Measurements from ENCODE around the gene CUX1.
"Not testable (repeated sequence)": the region's sequence is repeated elsewhere in the genome, so short reads cannot be mapped to it uniquely, and the experiment has no call there.

Gene CUX1

DNA sequence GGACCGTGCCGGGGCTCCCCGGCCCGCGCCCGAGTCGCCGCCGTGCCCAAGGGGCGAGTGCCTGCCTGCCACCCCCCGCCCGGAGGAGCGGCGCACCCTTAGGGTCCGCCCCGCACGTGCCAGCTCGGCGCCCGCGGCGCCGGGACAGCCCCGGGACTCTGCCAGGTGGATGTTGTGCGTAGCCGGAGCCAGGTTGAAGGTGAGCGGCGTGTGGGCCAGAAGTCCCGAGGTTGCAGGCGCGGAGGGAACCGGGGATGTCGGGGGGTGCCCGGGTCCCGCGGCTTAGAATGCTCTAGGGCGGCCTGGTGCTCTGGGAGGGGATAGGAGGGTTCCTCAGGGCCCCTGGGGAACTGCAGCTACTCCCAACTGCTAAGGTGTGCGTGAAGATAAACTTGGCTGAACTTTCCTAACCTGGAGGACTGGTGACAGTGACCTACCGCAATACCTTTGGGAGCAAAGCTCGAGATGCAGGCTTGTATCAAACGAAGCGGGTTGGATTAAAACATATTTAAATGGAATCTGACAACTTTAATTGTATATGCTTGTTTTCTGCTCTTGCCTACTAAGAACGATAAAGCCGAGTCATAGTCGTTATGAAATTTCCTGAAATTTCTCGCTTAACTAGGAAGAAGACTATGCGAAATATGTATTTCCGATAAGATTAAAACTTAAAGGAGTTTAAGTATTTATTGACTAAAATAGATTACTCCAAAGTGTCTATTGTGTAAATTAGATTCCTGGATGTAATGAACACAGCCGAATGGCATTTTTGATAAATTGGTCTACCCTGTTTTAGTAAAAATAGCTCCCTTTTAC is at the start of gene CUX1:
TSS of gene CUX1 (plus strand) at position 156 of the 816 bp plus-strand sequence. CDS start at position 170, 14 bp downstream.
- DNase-seq, result no peak

DNA sequence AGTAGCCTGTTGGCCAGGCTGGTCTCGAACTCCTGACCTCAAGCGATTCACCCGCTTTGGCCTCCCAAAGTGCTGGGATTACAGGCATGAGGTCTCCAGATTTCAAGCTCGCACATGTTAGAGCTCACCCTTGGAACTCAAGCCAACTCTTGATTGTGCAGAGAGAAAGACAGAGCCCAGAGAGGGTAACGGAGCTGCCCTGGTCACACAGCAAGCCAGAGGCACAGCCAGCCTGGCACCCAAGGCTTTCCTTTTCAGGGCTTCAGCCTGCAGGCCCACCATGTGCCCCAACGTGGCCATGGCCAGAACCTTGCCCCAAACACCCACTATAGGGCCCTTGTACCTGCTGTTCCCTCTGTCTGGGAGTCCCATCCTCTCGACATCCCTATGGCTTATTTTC is 49.1 kb upstream of the CUX1 start:
- DNase-seq, result no peak

GRCh38 chr7:101770466-101770865 is 47.0 kb upstream of the CUX1 start:
- no peak for DNase-seq

GRCh38 chr7:101772508-101773211 is 44.8 kb upstream of the CUX1 start:
- no peak for DNase-seq

- DNase-seq, result no peak
Observed at GRCh38 chr7:101775181-101775580, 42.2 kb upstream of the CUX1 start.

- no peak for DNase-seq
Observed at GRCh38 chr7:101778026-101778580, 39.3 kb upstream of the CUX1 start.

DNA sequence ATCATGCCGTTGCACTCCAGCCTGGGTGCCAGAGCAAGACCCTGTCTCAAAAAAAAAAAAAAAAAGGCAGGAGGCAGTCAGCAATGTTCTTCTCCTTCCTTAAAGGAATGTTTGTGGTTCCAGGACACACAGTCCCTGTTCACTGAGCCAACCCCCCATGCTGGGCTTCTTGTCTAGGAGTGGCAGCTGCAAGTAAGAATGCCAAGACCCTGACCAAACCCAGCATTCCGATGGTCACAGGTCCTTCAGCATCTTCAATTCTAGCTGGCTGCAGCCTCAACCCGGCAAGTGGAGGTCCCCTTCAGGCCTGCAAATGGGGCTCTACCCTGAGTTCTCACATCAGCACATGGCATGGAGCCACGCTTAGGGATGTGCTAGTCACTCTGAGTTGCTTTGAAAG is 38.2 kb upstream of the CUX1 start:
- DNase-seq, result no peak

- no peak for DNase-seq
Observed at GRCh38 chr7:101780281-101780680, 37.1 kb upstream of the CUX1 start.

- DNase-seq, result no peak
Observed at GRCh38 chr7:101781439-101781838, 36.0 kb upstream of the CUX1 start.

- DNase-seq, result no peak
Observed at GRCh38 chr7:101782476-101782875, 35.0 kb upstream of the CUX1 start.

DNA sequence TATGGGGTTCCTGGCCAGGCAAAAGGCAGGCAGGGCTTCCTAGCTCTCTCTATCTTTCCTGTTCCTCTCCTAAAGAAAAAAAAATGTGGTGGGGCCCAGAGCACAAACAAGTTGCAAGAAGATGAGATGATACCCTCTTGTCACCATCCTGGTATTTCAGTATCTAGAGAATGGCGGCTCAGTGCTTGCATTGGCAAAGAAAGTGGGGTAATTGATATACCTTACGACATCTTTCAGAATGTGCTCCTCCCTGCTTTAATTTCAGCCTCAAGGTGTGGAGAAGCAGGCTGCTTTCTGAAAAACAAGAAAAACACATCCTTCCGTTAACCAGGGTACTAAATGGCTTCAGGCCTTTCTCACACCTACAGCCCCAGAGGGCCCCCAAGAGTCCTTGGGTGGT is 34.5 kb upstream of the CUX1 start:
- no peak for DNase-seq

DNA sequence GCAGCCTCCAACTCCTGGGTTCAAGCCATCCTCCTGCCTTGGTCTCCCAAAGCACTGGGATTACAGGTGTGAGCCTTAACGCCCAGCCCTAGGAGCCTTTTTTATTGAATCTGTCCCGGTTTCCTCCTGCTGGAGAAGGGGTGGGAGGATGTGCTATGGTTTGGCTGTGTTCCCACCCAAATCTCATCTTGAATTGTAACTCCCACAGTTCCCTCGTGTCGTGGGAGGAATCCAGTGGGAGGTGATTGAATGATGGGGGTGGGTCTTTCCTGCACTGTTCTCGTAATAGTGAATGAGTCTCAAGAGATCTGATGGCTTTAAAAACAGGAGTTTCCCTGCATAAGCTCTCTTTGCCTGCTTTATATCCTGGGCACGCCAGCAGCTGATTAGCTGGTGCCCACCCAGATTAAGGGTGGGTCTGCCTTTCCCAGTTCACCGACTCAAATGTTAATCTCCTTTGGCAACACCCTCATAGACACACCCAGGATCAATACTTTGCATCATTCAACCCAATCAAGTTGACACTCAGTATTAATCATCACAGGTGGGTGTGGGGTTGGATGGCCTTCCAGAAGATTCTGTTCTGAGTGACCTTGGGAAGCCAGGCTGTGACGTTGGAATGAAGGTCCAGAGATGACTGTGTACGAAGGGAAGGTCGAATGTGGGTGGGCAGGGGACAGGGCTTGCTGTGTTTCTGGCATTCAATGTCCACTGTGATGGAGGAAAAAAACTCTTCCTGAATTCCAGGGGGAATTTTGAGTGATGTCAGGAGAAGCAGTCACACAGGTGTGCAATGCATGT is 33.8 kb upstream of the CUX1 start:
- no peak for DNase-seq

DNA sequence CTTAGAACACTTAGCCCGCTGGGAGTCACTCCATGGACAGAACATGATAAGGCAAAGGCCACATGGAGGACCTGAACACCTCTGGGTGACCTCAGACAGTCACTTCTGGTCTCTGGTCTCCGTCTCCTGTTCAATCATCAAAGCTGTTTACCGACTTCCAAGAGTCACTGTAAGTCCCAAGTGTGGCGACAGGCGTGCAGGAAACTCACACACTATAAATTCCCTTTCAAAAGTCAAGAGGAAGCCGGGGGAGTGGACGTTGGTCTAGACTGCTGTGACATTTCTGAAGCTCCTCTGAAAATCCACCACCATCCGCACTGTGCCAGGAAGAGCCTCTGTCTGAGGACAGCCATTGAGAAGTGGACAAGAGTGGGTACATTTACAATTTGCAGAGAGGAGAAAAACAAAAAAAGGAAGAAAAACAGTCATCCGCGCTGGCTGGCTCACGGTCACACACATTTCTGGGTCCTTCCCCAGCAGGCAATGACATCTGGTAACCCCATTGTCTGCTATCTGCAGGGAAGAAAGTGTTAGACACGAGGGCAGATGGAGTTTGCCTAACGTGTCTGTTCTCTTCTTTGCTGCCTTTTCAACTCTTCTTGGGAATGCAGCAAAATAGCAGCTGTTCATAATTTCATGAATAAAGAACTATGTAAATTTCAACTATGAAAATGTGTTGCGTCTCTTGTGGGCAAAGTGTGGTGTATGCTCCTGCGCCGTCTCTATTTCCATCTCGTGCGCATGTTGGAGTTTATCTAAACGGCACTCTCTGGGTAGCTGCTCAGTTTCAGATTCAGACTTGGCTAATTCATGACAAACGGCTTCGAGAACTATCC is 32.9 kb upstream of the CUX1 start:
- no peak for DNase-seq

DNA sequence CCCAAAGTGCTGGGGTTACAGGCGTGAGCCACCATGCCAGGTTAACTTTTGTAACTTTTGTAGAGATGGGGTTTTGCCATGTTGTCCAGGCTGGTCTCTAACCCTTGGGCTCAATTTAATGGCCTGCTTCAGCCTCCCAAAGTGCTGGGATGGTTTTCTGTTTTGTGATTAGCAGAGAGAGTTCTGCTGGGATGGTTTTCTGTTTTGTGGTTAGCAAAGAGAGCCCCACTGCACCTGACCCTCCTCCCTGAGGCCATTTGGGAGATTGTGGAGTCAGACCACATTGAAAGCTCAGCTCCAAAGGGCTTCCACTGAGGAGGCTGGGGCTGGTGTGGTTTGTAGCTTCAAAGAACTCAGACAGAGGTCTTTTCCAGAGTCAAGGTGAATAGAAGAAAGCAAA is 29.6 kb upstream of the CUX1 start:
- DNase-seq, result no peak

DNA sequence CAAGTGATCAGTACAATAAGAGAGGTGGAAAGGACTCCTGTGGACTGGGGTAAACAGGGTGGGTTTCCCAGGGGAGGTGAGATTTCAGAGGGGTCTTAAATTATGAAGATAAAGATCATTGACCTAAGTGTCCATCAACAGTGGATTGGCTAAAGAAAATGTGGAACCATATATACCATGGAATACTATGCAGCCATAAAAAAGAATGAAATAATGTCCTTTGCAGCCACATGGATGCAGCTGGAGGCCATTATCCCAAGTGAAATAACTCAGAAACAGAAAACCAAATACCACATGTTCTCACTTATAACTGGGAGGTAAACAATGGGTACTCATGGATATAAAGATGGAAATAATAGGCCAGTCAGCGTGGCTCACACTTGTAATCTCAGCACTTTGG is 28.9 kb upstream of the CUX1 start:
- no peak for DNase-seq

DNA sequence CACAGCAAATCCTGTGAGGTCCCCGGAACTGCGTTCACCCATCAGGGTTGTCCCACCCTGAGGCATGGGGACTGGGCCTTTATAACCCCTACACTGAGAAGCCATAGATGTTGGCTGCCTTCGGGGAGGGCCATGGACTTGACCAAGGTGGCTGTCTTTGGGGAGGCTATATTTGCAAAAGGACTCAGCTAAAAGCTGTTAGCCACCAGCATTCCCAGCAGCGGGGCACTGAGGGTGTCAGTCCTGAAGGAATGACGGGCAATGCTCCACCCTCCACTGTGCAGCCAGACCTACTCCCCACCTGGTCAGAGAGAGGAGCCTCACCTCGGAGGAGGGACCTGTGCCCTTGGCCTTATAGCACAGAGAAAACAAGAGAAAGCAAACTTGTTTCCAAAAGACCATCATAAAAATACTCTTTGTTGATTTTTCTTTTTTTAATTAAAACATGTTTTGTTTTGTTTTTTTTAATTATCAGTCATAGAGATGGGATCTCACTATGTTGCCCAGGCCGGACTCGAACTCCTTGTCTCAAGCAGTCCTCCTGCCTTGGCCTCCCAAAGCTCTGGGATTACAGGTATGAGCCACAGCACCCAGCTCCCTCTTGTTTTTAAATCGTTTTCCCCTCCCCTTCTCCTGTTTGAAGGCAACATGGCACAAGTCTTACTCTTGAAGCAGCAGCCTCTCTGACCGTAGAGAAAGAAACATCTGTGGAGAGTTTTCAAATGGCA is 26.7 kb upstream of the CUX1 start:
- DNase-seq, result no peak

DNA sequence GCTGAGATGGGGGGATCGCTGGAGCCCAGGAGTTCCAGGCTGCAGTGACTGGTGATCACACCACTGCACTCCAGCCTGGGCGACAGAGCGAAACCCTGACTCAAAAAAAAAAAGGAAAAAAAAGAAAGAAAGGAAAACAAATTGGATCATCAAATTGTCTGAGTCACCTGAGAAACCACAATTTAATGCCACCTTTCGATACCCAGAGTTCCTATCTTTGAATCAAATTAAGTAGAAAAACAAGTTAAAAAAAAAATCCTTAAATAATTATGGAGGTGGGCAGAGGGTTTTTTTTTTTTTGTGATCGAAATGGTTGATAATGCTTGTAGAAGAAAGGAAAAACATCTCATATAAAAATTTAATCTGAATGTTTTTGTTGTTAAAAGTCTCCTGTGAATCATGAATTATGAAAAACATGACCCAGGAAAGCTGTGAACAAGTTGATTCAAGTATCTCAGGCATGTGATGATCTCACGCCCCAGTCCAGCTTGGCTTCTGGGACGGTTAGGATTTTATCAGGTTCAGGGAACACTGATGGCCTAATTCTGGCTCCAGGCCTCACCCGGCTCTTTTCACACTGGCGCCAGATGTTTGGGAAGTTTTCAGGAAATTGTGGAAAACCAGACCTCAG is 25.3 kb upstream of the CUX1 start:
- DNase-seq, result no peak

- not testable (repeated sequence) for DNase-seq
Observed at GRCh38 chr7:101792682-101793071, 24.7 kb upstream of the CUX1 start.

GRCh38 chr7:101795461-101795860 is 22.0 kb upstream of the CUX1 start:
- DNase-seq, result no peak

- DNase-seq, result not testable (repeated sequence)
Observed at GRCh38 chr7:101798173-101798572, 19.3 kb upstream of the CUX1 start.

All from activated CD8-positive, alpha-beta memory T cell treated with anti-CD3 and anti-CD28 coated beads for 24 hours (primary cell).